ENCODE data around the gene PDZRN3. TPM values are rescaled to one million over a fixed set of nuclear protein-coding genes. Genes with fewer than 3 reads are reported as not detected.

PDZRN3 gene
- total and polyA plus RNA-seq, 2 of the 13 experiments (the other 11 are each of a cell fraction or from before 2014, with no cell fraction given), result not detected

DNA sequence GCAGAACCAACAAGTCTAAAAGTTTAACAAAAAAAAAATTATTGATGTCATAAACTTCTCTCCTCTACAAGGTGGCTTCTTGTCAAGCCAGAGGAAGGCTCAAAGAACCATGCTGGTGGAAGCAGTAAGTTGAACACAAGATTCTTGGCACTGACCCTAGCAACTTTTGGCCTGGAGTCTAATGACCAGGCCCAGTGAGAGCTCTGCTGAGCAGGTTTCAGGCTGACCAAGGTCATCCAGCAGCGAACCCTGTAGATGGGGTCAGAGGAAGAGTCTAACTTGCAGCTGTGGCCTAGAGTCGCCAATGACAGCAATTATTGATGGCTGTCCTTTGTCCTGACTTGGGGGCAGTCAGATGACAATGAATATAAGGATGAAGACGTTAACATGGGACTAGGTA is 43.1 kb upstream of the PDZRN3 start:
- no peaks in the 10 kb centered on the region for H3K79me2 ChIP-seq (ENCODE audit: insufficient read depth, low read length)
- DNase-seq (ENCODE audit: low spot score) (no peak), FAIRE-seq (no peak), ATAC-seq (no peak)
- CTCF ChIA-PET (ENCODE audit: low intra/inter-chr PET ratio, low total read pairs), result no interaction called here
- no peaks in the 10 kb centered on the region for H3K36me3 ChIP-seq (replicated peaks in 1 of 2; ENCODE audit: control insufficient read depth in 1 of 2, insufficient read depth in 2 of 2, low read length in 2 of 2)
- H3K27ac ChIP-seq (ENCODE audit: extremely low read length, insufficient read depth, low read length), result no peak overlapping the region
- WGBS (ENCODE audit: low lambda C conversion rate), result 7% methylated on average over 3 of the region's 3 CpGs
- no peaks in the 10 kb centered on the region for H3K27me3 ChIP-seq (ENCODE audit: control insufficient read depth in 1 of 2, insufficient read depth in 2 of 2, low read length in 2 of 2)
- no peak overlapping the region for H3K9ac ChIP-seq (ENCODE audit: insufficient read depth, low read depth, low read length)
- POLR2A ChIA-PET, result no interaction called here
- no peaks in the 10 kb centered on the region for H3K4me1 ChIP-seq (ENCODE audit: insufficient read depth, low read length)
- intact Hi-C loops (cut with micrococcal nuclease; ENCODE audit: unreplicated experiment) (no loop called here), in situ Hi-C loops (cut with HindIII; ENCODE audit: extremely low pct_ligation_motif_present, low pct_unique_long_range_greater_than_20kb) (no loop called here)
- H2AFZ ChIP-seq (ENCODE audit: low read length), result no peak overlapping the region
- no TSS peak for BruUV-seq (replicated peaks)
- no peak overlapping the region for H3K4me2 ChIP-seq (ENCODE audit: low read depth, low read length)
- H4K20me1 ChIP-seq (ENCODE audit: insufficient read depth, low read length), result no peaks in the 10 kb centered on the region
- no peaks in the 10 kb centered on the region for H3K9me3 ChIP-seq (ENCODE audit: low read length)
- TF ChIP-seq MTF1 (CRISPR knock-in tag; IDR thresholded peaks at IDR 0.05), result no peak
- no peak for TF ChIP-seq MAF1 (CRISPR knock-in tag; IDR thresholded peaks at IDR 0.05; ENCODE audit: borderline replicate concordance)
- TF ChIP-seq ZNF549 (CRISPR knock-in tag; IDR thresholded peaks at IDR 0.05), result no peak
- no peak for TF ChIP-seq HMG20B (CRISPR knock-in tag; conservative IDR thresholded peaks at IDR 0.05)
- no peak for TF ChIP-seq ZNF83 (CRISPR knock-in tag; IDR thresholded peaks at IDR 0.05; ENCODE audit: borderline replicate concordance)
- TF ChIP-seq ZNF230 (CRISPR knock-in tag; IDR thresholded peaks at IDR 0.05), result no peak
- no peak for TF ChIP-seq SIN3B (IDR thresholded peaks at IDR 0.05; ENCODE audit: low read length)
- no peak for TF ChIP-seq MZF1 (CRISPR knock-in tag; IDR thresholded peaks at IDR 0.05; ENCODE audit: borderline replicate concordance)
- TF ChIP-seq SNAI1 (CRISPR knock-in tag; IDR thresholded peaks at IDR 0.05; ENCODE audit: borderline replicate concordance), result no peak
- TF ChIP-seq, protein P1, sequence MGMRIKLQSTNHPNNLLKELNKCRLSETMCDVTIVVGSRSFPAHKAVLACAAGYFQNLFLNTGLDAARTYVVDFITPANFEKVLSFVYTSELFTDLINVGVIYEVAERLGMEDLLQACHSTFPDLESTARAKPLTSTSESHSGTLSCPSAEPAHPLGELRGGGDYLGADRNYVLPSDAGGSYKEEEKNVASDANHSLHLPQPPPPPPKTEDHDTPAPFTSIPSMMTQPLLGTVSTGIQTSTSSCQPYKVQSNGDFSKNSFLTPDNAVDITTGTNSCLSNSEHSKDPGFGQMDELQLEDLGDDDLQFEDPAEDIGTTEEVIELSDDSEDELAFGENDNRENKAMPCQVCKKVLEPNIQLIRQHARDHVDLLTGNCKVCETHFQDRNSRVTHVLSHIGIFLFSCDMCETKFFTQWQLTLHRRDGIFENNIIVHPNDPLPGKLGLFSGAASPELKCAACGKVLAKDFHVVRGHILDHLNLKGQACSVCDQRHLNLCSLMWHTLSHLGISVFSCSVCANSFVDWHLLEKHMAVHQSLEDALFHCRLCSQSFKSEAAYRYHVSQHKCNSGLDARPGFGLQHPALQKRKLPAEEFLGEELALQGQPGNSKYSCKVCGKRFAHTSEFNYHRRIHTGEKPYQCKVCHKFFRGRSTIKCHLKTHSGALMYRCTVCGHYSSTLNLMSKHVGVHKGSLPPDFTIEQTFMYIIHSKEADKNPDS (CRISPR knock-in tag; IDR thresholded peaks at IDR 0.05), result no peak
- no peak overlapping the region for H3K4me3 ChIP-seq (replicated peaks in 1 of 3; ENCODE audit: insufficient read depth in 1 of 3, low read depth in 2 of 3, low read length in 3 of 3)

Data from HepG2 (cell line).